Upper lobe of left lung (tissue), 6 donors: ENCODE results near the gene FAM181A. TPM values are rescaled to one million over a fixed set of nuclear protein-coding genes. Genes with fewer than 3 reads are reported as not detected.

ENCODE experiments used
- ATAC-seq, 2 donors: fragments of 200-7000 bp; cut with Tn5 transposase; one replicate each; pipeline ENCODE4 v1.9.1; 2022; ENCODE audit warnings: mild to moderate bottlenecking in 2 of 2, moderate library complexity in 2 of 2; ENCODE audit not compliant: low FRiP score in 2 of 2
- DNase-seq, 2 donors: peaks; one replicate each; pipeline ENCODE4 v3.0.0-alpha.2; 2019 to 2020
- H3K27ac ChIP-seq, 4 donors: fragments of 200-600 bp; sonication (generic); one replicate each; pipeline ENCODE4 v1.5.1; 2016 to 2019
- H3K27me3 ChIP-seq, 4 donors: fragments of 200-600 bp; sonication (generic); one replicate each; pipeline ENCODE4 v1.5.1; 2017 to 2019
- H3K36me3 ChIP-seq, 4 donors: fragments of 200-600 bp; sonication (generic); one replicate each; pipeline ENCODE4 v1.5.1; 2016 to 2019
- H3K4me1 ChIP-seq, 4 donors: fragments of 200-600 bp; sonication (generic); one replicate each; pipeline ENCODE4 v1.5.1; 2018 to 2019
- H3K4me3 ChIP-seq, 4 donors: fragments of 200-600 bp; sonication (generic); one replicate each; pipeline ENCODE4 v1.5.1; 2017 to 2019; ENCODE audit warnings: mild to moderate bottlenecking in 2 of 4, moderate library complexity in 1 of 4
- H3K9me3 ChIP-seq, 4 donors: fragments of 200-600 bp; sonication (generic); one replicate each; pipeline ENCODE4 v1.5.1; 2018 to 2019
- EP300 ChIP-seq, 4 donors: sonication (generic); formaldehyde crosslinking; IDR thresholded peaks; one replicate each; pipeline ENCODE4 v1.5.1; 2017; ENCODE audit warnings: antibody characterized with exemption in 4 of 4, control low read depth in 2 of 4
- POLR2A ChIP-seq, 4 donors: fragments of 450-650 bp; IDR thresholded peaks; one replicate each; pipeline ENCODE4 v1.5.1; 2016 to 2017; ENCODE audit warnings: antibody characterized with exemption in 4 of 4, mild to moderate bottlenecking in 2 of 4
- POLR2AphosphoS5 ChIP-seq, 2 donors: sonication (generic); formaldehyde crosslinking; IDR thresholded peaks; one replicate each; pipeline ENCODE4 v1.5.1; 2017; ENCODE audit warnings: antibody characterized with exemption in 2 of 2
- WGBS, 2 donors: methylation state at CpG; one replicate each; pipeline ENCODE4 v1.1.5; 2017 to 2018; 5-methylcytosine and 5-hydroxymethylcytosine counted together
- total RNA-seq, 6 donors: library from RNA; depleted of rRNA in 4 of 6; stranded (reverse); fragments of >200 nt in 4 of 6; gene quantifications; one replicate each; pipeline versions ENCODE4 v1.1.0 to v1.2.1, GENCODE V29; 2016 to 2021
- TF ChIP-seq, protein P1 (sequence below), 6 experiments: fragments of 450-650 bp in 4 of 6; fragments of 200-600 bp in 2 of 6; sonication (generic) in 2 of 6; IDR thresholded peaks; one replicate each; pipeline ENCODE4 v1.5.1; 2016 to 2019; ENCODE audit warnings: antibody characterized with exemption in 6 of 6
- donor health status: DM: no; HTN: no; CAD: no; lungs with moderate emphysema.
- donor health status: DM: no; HTN: yes; CAD: no; lungs with severe emphysema.

Gene FAM181A
- total RNA-seq, 6 donors from 2014 or later, result 1.6 to 13.4 (median 1.9) TPM; not detected in 2

DNA sequence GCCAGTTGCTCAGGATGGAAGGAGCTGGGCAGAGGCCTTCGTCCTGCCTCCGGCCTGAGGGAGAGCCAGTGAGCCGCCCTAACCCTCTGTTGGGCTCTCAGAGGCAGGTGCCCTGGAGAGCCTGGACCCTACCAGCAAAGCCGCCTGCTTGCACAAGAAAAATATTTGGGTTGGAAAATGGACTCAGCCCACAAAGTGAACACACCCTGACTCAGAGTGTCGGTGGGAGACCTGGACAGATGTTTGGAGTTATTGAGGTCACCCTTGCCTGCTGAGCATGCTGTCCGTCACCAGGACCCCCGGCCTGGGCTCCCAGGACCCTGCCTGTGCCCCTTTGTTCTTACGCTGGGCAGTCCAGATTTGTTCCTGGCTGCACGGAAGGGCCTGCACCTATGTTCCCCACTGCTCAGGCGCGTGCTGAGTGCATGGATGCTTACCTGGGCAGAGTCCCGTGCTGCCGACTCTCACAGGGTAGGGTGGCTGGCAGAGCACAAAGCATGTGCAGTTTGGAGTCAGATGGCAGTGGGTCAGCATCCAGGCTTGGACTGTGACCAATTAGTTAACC lies 22.4 kb downstream of the FAM181A start:
- ATAC-seq, result no peak

DNA sequence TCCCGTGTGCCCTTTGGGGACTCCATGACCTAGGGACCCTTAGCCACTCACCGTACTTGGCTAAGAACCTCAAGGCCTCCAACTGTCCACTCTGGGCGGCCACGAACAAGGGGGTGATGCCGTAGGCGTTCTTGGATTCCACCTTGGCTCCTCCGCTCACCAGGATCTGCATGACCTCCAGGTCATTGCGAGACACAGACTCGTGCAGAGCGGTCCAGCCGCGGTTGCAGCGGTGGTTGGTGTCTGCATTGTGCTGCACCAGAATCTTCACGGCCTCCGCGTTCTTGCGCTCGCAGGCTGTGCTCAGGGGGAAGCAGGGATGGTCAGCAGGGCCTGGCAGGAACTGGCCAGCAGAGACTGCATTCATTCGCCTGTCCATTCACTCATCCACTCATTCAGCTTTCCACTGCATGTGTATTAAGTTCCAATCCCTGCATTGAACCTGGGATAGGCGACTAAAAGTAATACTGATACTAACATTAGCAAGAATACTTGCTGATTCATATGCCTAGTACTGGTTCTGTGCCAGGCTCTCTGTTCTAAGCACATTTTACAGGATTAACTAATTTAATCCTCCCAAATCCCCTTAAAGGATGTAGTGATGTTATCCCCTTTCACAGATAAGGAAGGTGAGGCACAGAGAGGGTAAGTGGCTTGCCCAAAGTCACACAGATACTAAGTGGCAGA lies 23.9 kb downstream of the FAM181A start:
- TF ChIP-seq POLR2AphosphoS5 (IDR thresholded peaks at IDR 0.05) (no peak), EP300 (IDR thresholded peaks at IDR 0.05) (no peak), POLR2A (IDR thresholded peaks at IDR 0.05) (no peak)
- TF ChIP-seq, protein P1, sequence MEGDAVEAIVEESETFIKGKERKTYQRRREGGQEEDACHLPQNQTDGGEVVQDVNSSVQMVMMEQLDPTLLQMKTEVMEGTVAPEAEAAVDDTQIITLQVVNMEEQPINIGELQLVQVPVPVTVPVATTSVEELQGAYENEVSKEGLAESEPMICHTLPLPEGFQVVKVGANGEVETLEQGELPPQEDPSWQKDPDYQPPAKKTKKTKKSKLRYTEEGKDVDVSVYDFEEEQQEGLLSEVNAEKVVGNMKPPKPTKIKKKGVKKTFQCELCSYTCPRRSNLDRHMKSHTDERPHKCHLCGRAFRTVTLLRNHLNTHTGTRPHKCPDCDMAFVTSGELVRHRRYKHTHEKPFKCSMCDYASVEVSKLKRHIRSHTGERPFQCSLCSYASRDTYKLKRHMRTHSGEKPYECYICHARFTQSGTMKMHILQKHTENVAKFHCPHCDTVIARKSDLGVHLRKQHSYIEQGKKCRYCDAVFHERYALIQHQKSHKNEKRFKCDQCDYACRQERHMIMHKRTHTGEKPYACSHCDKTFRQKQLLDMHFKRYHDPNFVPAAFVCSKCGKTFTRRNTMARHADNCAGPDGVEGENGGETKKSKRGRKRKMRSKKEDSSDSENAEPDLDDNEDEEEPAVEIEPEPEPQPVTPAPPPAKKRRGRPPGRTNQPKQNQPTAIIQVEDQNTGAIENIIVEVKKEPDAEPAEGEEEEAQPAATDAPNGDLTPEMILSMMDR (IDR thresholded peaks at IDR 0.05), result no peak
- peaks cover 5 to 16% (median 10%) of the 10 kb centered on the region in 4 donors for H3K4me1 ChIP-seq
- no peaks in the 10 kb centered on the region for H3K27me3 ChIP-seq
- no peaks in the 10 kb centered on the region for H3K9me3 ChIP-seq
- WGBS, 2 donors, result 83 to 89% methylated on average over 10 to 19 of the region's 20 CpGs
- no peak overlapping the region for H3K27ac ChIP-seq
- ATAC-seq, result no peak
- H3K36me3 ChIP-seq, result no peaks in the 10 kb centered on the region
- no peak for DNase-seq
- no peak overlapping the region for H3K4me3 ChIP-seq

More for the DNA sequence above, 22.4 kb downstream of the FAM181A start:
- WGBS, 2 donors, result 84 to 93% methylated on average over 11 to 13 of the region's 13 CpGs
- H3K4me1 ChIP-seq, result peaks cover 0 to under 1% (median 0%) of the 10 kb centered on the region in 4 donors
- H3K4me3 ChIP-seq, result no peak overlapping the region
- no peaks in the 10 kb centered on the region for H3K9me3 ChIP-seq
- no peak overlapping the region for H3K27ac ChIP-seq
- DNase-seq, result no peak
- H3K27me3 ChIP-seq, result no peaks in the 10 kb centered on the region
- H3K36me3 ChIP-seq, result no peaks in the 10 kb centered on the region
- TF ChIP-seq, protein P1 (IDR thresholded peaks at IDR 0.05), result no peak
- TF ChIP-seq EP300 (IDR thresholded peaks at IDR 0.05) (no peak), POLR2AphosphoS5 (IDR thresholded peaks at IDR 0.05) (no peak), POLR2A (IDR thresholded peaks at IDR 0.05) (no peak)

DNA sequence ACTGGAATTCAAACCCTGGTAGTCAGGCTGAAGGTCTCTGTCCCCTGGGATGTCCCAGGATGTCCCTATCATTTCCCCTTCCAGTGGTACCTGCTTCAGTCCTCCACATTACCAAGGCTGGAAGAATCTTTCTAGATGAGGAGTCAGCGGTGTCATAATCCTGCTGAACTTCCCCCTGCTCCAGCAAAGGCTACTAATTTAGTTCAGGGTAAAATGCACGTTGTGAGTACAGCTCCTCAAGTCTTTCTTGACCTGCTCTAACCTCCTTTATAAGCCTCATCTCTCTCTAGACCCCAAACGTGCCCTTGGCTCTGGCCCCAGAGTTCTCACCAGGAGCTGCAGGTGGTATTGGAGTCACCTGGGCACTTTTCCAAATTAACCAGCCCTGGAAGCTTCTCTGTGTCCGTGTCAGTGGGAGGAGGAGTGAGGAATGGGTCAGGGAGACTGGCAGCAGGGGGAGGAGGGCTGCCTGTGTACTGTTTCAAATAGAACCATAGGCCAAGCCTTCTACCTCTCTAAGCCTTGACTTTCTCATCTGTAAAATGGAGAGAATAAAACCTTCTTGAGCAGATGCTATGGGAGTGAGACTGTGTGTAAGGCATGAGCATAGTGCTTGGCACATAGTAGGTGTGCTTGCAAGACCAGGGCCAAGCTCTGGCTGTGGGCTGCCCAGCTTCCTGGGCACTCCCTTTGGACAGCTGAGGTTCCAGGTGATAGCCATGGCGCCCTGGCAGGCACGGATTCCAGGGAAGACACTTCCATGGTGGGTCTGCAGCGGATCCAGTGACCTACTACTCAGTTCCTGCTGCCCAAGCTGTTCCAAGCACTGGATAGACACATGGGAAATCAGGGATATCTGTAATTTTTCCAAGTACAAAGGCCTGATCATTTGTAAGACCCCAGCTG lies 24.7 kb downstream of the FAM181A start:
- 62 to 64% methylated on average over 7 of the region's 7 CpGs for WGBS, 2 donors
- H3K9me3 ChIP-seq, result no peaks in the 10 kb centered on the region
- H3K27ac ChIP-seq, result no peak overlapping the region
- H3K4me3 ChIP-seq, result no peak overlapping the region
- no peaks in the 10 kb centered on the region for H3K36me3 ChIP-seq
- ATAC-seq, result no peak
- DNase-seq, result no peak
- no peak for TF ChIP-seq POLR2AphosphoS5 (IDR thresholded peaks at IDR 0.05)
- TF ChIP-seq, protein P1 (IDR thresholded peaks at IDR 0.05), result no peak
- peaks cover 5 to 22% (median 17%) of the 10 kb centered on the region in 4 donors for H3K4me1 ChIP-seq
- no peaks in the 10 kb centered on the region for H3K27me3 ChIP-seq

DNA sequence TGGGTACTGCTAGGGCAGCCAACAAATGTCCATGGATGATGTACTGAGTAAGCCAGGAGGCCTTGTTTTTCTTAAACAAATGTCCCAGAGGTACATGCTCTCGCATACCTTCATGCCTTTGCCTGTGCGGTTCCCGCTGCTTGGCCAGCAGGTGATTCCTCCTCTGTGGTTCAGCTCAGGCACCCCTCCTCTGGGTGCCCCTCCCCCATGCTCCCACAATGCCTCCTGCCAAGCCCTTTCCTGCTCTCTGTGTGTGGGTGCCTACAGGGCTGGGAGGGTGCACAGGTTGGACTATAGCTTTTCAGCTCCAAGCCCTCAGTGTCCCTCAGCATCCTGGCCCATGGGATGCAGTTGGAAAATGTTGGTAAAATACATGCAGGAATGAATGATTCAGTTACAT lies 25.7 kb downstream of the FAM181A start:
- ATAC-seq, result no peak
- DNase-seq, result no peak
- Histone ChIP-seq H3K4me1 (peaks cover 5 to 22% (median 17%) of the 10 kb centered on the region in 4 donors), H3K4me3 (no peak overlapping the region), H3K27ac (no peak overlapping the region), H3K36me3 (no peaks in the 10 kb centered on the region), H3K9me3 (no peaks in the 10 kb centered on the region), H3K27me3 (no peaks in the 10 kb centered on the region)
- WGBS, 2 donors, result 79 to 92% methylated on average over 3 of the region's 3 CpGs
- TF ChIP-seq POLR2A (IDR thresholded peaks at IDR 0.05) (no peak), EP300 (IDR thresholded peaks at IDR 0.05) (no peak), POLR2AphosphoS5 (IDR thresholded peaks at IDR 0.05) (no peak)
- TF ChIP-seq, protein P1 (IDR thresholded peaks at IDR 0.05), result no peak
